HEK293 (cell line): ENCODE data around the gene CRIP1.

Experiments used
- ATF2 ChIP-seq: fragments of 450-650 bp; formaldehyde crosslinking; IDR thresholded peaks from 2 replicates; pipeline ENCODE4 v1.5.1; 2016; ENCODE audit warnings: missing biosample characterization, missing genetic modification characterization, low read depth
- MEIS1 ChIP-seq: sonication (generic); formaldehyde crosslinking; IDR thresholded peaks from 2 replicates; pipeline ENCODE4 v1.8.1; 2022; ENCODE audit warnings: missing genetic modification reagents, mild to moderate bottlenecking, borderline replicate concordance
- REST ChIP-seq: fragments of 450-650 bp; formaldehyde crosslinking; IDR thresholded peaks from 2 replicates; pipeline ENCODE4 v1.5.1; 2016; ENCODE audit warnings: missing biosample characterization, missing genetic modification characterization
- YY1 ChIP-seq: fragments of 450-650 bp; formaldehyde crosslinking; IDR thresholded peaks from 2 replicates; pipeline ENCODE4 v1.5.1; 2018; ENCODE audit warnings: missing biosample characterization, missing genetic modification characterization
- YY2 ChIP-seq: fragments of 450-650 bp; formaldehyde crosslinking; IDR thresholded peaks from 2 replicates; pipeline ENCODE4 v1.5.1; 2016; ENCODE audit warnings: missing biosample characterization, missing genetic modification characterization
- ZNF211 ChIP-seq: fragments of 450-650 bp; formaldehyde crosslinking; IDR thresholded peaks from 2 replicates; pipeline ENCODE4 v1.5.1; 2016; ENCODE audit warnings: low read depth, missing biosample characterization, missing genetic modification characterization
- ZNF398 ChIP-seq: fragments of 450-650 bp; formaldehyde crosslinking; IDR thresholded peaks from 2 replicates; pipeline ENCODE4 v1.5.1; 2017; ENCODE audit warnings: missing biosample characterization, missing genetic modification characterization
- ZNF777 ChIP-seq: fragments of 450-650 bp; formaldehyde crosslinking; IDR thresholded peaks from 2 replicates; pipeline ENCODE4 v1.5.1; 2017; ENCODE audit warnings: missing biosample characterization, missing genetic modification characterization, borderline replicate concordance
- TF ChIP-seq, protein P1 (sequence below): fragments of 450-650 bp; formaldehyde crosslinking; IDR thresholded peaks from 2 replicates; pipeline ENCODE4 v1.5.1; 2016; ENCODE audit warnings: missing biosample characterization, missing genetic modification characterization
- TF ChIP-seq, protein P2 (sequence below): fragments of 450-650 bp; formaldehyde crosslinking; IDR thresholded peaks from 2 replicates; pipeline ENCODE4 v1.5.1; 2016; ENCODE audit warnings: missing biosample characterization, missing genetic modification characterization
- TF ChIP-seq, protein P3 (sequence below): fragments of 450-650 bp; formaldehyde crosslinking; IDR thresholded peaks from 2 replicates; pipeline ENCODE4 v1.5.1; 2016; ENCODE audit warnings: missing biosample characterization, missing genetic modification characterization
- TF ChIP-seq, protein P4 (sequence below): fragments of 450-650 bp; formaldehyde crosslinking; IDR thresholded peaks from 2 replicates; pipeline ENCODE4 v1.5.1; 2016; ENCODE audit warnings: missing biosample characterization, missing genetic modification characterization

- TF ChIP-seq ATF2 (tag by site-specific recombination): no peak
- TF ChIP-seq, protein P1, sequence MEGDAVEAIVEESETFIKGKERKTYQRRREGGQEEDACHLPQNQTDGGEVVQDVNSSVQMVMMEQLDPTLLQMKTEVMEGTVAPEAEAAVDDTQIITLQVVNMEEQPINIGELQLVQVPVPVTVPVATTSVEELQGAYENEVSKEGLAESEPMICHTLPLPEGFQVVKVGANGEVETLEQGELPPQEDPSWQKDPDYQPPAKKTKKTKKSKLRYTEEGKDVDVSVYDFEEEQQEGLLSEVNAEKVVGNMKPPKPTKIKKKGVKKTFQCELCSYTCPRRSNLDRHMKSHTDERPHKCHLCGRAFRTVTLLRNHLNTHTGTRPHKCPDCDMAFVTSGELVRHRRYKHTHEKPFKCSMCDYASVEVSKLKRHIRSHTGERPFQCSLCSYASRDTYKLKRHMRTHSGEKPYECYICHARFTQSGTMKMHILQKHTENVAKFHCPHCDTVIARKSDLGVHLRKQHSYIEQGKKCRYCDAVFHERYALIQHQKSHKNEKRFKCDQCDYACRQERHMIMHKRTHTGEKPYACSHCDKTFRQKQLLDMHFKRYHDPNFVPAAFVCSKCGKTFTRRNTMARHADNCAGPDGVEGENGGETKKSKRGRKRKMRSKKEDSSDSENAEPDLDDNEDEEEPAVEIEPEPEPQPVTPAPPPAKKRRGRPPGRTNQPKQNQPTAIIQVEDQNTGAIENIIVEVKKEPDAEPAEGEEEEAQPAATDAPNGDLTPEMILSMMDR (tag by site-specific recombination): no peak; the same call in 1 of the 2 replicates
- TF ChIP-seq, protein P2, sequence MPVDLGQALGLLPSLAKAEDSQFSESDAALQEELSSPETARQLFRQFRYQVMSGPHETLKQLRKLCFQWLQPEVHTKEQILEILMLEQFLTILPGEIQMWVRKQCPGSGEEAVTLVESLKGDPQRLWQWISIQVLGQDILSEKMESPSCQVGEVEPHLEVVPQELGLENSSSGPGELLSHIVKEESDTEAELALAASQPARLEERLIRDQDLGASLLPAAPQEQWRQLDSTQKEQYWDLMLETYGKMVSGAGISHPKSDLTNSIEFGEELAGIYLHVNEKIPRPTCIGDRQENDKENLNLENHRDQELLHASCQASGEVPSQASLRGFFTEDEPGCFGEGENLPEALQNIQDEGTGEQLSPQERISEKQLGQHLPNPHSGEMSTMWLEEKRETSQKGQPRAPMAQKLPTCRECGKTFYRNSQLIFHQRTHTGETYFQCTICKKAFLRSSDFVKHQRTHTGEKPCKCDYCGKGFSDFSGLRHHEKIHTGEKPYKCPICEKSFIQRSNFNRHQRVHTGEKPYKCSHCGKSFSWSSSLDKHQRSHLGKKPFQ: no peak
- no peak for TF ChIP-seq ZNF211
- no peak for TF ChIP-seq YY2
- no peak for TF ChIP-seq ZNF777 (tag by site-specific recombination)
- TF ChIP-seq ZNF398 (tag by site-specific recombination): no peak
- TF ChIP-seq, protein P3, sequence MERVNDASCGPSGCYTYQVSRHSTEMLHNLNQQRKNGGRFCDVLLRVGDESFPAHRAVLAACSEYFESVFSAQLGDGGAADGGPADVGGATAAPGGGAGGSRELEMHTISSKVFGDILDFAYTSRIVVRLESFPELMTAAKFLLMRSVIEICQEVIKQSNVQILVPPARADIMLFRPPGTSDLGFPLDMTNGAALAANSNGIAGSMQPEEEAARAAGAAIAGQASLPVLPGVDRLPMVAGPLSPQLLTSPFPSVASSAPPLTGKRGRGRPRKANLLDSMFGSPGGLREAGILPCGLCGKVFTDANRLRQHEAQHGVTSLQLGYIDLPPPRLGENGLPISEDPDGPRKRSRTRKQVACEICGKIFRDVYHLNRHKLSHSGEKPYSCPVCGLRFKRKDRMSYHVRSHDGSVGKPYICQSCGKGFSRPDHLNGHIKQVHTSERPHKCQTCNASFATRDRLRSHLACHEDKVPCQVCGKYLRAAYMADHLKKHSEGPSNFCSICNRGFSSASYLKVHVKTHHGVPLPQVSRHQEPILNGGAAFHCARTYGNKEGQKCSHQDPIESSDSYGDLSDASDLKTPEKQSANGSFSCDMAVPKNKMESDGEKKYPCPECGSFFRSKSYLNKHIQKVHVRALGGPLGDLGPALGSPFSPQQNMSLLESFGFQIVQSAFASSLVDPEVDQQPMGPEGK: no peak; the same call in 1 of the 2 replicates
- TF ChIP-seq REST (tag by site-specific recombination): no peak
- TF ChIP-seq MEIS1 (CRISPR knock-in tag): no peak
- TF ChIP-seq, protein P4, sequence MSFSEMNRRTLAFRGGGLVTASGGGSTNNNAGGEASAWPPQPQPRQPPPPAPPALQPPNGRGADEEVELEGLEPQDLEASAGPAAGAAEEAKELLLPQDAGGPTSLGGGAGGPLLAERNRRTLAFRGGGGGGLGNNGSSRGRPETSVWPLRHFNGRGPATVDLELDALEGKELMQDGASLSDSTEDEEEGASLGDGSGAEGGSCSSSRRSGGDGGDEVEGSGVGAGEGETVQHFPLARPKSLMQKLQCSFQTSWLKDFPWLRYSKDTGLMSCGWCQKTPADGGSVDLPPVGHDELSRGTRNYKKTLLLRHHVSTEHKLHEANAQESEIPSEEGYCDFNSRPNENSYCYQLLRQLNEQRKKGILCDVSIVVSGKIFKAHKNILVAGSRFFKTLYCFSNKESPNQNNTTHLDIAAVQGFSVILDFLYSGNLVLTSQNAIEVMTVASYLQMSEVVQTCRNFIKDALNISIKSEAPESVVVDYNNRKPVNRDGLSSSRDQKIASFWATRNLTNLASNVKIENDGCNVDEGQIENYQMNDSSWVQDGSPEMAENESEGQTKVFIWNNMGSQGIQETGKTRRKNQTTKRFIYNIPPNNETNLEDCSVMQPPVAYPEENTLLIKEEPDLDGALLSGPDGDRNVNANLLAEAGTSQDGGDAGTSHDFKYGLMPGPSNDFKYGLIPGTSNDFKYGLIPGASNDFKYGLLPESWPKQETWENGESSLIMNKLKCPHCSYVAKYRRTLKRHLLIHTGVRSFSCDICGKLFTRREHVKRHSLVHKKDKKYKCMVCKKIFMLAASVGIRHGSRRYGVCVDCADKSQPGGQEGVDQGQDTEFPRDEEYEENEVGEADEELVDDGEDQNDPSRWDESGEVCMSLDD (tag by site-specific recombination): no peak
- TF ChIP-seq YY1 (tag by site-specific recombination): no peak
These were observed at the start of gene CRIP1 for GRCh38 chr14:105486163-105486973.
